RPMI7951 (cell line): ENCODE measurements around the gene GOPC. TPM values are rescaled to one million over a fixed set of nuclear protein-coding genes. Genes with fewer than 3 reads are reported as not detected.

Experiments
- DNase-seq: peaks from one replicate; pipeline ENCODE4 v3.0.0-alpha.2; 2012; ENCODE audit warnings: low read depth
- total RNA-seq: library from RNA; depleted of rRNA; stranded (reverse); fragments of >200 nt; shearing (Covaris generic); gene quantifications from 2 replicates; pipeline ENCODE4 v1.2.3, GENCODE V29; 2014

GOPC gene
- total RNA-seq, 1 experiment from 2014 or later = 31.0 TPM

DNA sequence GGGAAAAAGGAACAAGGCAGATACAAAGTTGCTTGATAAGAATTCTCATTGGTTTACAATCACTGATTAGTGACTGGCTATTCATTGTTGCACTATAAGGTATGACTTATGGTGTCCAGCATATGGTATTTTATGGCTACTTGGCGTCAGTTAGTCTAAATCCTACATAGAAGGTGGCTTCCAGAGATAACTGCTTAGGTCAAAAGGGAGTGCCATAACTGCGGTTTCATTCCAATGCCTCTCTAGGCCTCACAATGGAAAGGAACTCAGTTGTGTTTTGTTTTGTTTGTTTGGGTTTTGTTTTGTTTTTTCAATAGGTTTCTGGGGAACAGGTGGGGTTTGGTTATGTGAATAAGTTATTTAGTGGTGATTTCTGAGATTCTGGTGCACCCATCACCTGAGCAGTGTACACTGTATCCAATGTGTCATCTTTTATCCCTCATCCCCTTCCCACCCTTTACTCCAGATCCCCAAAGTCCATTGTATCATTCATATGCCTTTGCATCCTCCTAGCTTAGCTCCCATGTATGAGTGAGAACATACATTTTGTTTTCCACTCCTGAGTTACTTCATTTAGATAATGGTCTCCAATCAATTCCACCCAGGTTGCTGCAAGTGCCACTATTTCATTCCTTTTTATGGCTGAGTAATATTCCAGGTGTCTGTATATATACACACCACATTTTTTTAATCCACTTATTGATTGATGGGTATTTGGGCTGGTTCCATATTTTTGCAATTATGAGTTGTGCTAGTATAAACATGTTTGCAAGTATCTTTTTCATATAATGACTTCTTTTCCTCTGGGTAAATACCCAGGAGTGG is 7.0 kb downstream of the GOPC start:
- no peak for DNase-seq

DNA sequence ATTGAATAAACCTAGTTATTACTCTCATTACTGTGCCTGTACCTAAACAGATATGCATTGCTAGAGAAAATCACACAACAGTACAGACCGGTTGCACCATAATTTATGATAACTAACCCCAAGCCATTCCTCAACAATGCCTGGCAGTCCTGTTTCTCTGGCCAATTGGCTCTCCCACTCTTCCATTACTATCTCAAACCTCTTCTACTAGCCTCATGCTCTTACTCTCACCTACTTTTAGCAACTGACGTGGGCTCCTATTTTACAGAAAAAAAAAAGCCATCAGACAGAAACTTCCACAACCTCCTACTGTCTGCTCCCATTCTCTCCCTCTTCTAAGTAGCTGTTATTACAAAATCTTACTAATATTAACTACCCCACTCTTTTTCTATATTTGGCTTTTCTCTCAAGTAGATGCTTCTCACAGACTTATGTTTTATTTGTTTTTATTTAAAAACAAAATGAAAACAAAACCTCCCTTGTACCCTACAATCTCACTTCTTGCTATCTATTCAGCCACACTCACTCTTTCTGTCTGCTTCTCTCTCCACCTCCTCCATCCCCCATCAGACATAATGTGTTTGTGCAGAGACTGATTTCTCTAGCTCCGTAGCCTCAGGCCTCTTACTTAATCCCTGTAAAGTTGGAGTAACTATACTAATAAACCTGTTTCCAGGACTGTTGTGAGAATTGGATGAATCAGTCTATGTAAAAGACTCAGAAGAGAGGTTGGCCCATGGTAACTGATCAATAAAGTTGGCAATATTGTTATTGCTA is 9.1 kb downstream of the GOPC start:
- no peak for DNase-seq

- DNase-seq = no peak
Measured at GRCh38 chr6:117591405-117591804, 10.9 kb downstream of the GOPC start.

- DNase-seq = no peak
Measured at GRCh38 chr6:117590447-117590846, 11.9 kb downstream of the GOPC start.

- no peak for DNase-seq
Measured at GRCh38 chr6:117585647-117586046, 16.7 kb downstream of the GOPC start.

DNA sequence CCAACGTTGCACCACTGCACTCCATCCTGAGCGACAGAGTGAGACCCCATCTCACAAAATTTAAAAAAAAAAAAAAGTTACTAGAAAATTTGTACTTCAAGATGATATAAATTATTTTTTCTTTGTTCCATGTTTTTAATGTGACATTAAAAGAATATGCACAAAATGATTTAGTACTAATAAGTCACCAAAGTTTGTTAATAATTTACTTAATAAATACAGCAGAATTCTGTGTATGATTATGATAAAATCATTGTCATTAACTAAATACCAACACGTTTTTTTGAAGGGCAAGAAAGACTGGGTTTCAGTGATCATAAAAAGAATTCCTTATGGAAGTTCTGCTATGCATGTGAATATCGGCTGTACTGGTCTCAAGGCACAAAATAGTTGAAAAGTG is 28.1 kb downstream of the GOPC start:
- DNase-seq = no peak

DNA sequence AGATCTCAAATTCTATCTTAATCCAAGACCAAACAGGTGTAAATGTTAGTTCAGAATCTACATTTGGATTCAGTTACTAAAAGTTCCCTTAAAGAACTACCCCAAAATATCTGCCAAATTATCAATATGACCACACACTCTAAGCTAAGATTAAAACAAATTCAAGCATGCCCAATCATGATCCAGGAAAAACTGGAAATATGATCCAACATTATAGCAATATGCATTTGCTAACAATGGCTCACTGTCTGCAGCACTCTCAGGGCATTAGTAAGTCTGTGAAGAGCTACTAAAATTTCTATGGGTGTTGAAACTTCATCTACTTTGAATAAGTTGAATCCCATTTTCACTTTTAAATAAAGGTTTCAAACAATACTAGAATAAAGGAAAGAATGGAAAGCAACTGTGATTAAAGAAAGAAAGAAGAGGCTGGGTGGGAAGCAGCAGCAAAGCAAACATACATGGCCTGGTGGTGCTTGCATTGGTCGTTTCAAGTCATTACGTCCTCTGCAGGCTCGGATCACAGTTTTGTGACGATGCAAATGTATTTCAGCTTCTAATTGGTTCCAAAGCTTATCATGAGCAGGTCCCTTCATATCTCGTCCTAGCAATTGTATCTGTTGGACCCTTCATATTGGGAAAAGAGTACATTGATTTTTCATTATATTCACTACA is 29.2 kb downstream of the GOPC start:
- no peak for DNase-seq

- no peak for DNase-seq
Measured at GRCh38 chr6:117568831-117569410, 33.4 kb downstream of the GOPC start.

DNA sequence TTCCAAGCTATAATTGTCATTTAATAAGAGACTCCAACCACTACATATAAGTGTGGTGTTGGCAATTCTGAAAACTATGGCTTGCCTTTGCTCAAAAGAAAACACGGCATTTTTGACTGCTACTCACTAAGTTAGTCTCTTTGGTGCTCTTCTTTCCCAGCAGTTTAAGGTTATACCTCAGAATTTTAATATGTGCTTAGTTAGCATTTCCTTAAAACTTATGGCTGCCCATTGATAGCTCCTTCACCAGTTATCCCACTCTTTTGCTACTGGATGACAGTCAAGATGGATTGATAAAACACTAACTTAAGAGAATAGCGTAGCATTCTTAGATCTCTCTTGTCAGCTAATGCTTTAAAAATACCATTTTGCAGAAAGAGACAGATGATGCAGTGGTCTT is 34.1 kb downstream of the GOPC start:
- DNase-seq = no peak

DNA sequence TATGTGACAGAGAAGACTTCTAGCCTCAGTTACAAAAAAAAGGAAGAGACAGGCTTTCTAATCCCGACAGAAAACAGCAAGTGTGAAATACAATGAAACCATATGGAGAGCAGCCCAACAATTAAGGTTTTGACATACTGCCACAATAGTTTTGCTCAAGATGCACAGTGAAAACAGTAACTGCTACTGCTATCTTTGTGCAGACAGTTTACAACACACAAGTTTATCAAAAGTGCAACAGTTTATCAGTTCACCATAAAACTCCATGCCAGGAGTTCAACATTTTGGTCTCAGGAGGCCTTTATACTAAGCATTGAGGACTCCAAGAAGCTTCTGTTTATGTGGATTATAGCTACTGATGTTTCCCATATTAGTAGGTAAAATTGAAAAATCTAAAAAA is 37.6 kb downstream of the GOPC start:
- no peak for DNase-seq

DNA sequence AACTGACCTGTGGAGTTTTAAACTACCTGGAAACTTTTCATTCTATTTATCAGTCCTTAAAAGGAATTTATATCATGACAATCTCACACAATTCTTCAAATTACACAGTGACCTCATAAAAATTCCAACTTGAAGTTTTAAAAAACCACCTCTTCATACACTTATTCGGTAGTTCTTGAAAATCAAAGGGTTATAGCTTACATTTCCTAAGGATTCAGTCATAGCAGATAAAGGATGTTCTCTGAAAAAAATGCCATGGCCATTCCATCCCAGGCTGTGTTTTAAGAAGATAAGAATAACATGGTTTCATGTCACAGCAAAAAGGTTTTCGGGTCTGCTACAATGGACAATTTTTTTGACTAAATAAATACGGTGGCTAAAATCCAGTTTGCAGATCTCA is 41.2 kb downstream of the GOPC start:
- DNase-seq = no peak

- DNase-seq = no peak
Measured at GRCh38 chr6:117559299-117559698, 43.0 kb downstream of the GOPC start.

DNA sequence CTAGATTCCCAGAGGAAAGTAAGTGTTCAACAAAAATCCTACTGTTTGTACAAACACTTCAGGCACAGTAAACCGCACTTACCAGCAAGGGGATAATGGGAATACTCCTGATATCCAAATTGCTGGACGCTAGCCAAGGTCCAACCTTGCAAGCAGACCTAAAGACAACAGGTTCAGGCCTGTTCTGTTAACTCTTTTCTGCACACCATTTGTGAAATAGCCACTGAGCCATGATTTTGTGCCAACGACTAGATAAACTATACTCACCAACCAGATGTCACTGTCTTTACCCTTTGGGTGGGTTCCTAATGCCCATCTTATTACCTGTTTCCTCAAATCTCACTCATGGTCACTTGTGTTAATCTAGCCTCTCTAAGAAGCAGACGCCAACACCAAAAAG is 43.5 kb downstream of the GOPC start:
- no peak for DNase-seq

- DNase-seq = no peak
Measured at GRCh38 chr6:117557951-117558350, 44.4 kb downstream of the GOPC start.

- DNase-seq = peak; percentile 39
Measured at GRCh38 chr6:117555882-117556498, 46.3 kb downstream of the GOPC start.

- DNase-seq = peak; percentile 53
Measured at GRCh38 chr6:117555262-117555849, 47.0 kb downstream of the GOPC start.

GRCh38 chr6:117553142-117553541 is 49.2 kb downstream of the GOPC start:
- DNase-seq = no peak

- no peak for DNase-seq
Measured at GRCh38 chr6:117552618-117553017, 49.7 kb downstream of the GOPC start.

- DNase-seq = no peak
Measured at GRCh38 chr6:117550618-117551242, 51.6 kb downstream of the GOPC start.

DNA sequence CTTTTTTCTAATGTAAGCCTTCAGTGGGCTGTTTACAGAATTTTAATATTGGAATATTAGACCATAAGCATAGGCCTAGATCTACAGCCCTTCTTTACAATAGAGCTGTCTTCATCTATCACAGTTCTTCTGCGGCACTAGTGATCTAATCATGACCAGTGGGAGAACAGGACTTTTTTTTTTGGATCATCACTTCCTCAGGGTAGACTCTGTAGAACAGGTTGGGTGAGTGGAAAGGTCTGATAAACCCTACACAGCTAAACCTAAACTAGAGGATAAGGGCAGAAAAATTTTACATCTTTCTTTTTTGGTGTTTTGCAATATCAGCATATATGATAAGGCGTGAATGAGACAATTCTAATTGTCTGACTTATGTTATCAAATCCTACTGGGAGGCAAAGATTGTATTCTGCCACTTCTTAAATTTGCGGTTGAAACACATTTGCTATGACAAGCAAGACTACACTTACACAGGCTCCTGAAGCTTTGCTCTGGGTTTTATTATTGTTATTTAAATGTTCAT is 52.2 kb downstream of the GOPC start:
- DNase-seq = no peak

DNA sequence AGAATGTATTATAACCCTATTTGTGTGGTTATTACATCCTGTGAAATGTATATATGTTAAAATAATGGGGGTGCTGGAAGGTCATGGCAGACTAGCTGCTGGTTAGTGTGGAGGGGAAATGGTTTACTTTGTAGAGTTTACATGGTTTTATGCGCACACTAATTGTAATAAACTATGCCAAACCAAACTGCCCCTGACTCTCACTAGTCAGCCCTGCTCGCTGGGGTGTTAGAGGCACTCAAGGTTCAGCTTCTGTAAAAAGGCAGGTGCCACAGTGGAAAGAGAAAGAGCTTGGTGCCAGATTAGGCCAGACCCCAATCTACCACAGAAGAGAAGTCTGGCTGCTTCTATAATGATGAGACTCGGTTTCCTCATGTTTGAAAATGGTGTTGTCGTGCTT is 52.7 kb downstream of the GOPC start:
- no peak for DNase-seq
